Astrocyte (in vitro differentiated cells and primary cell): ENCODE data around the gene PTPA. TPM values are rescaled to one million over a fixed set of nuclear protein-coding genes. Genes with fewer than 3 reads are reported as not detected.

ENCODE experiments used
- DNase-seq: peaks from one replicate; pipeline ENCODE4 v3.0.0-alpha.2; 2010; ENCODE audit warnings: low read depth
- FAIRE-seq: peaks from 2 replicates; lab custom pipeline; 2011; peaks lifted over from hg19 to GRCh38; lab: Jason Lieb, UNC
- H2AFZ ChIP-seq: 2 replicates; pipeline ENCODE4 v1.6.0; 2012; ENCODE audit warnings: low read depth, low read length, inconsistent platforms
- H3K27ac ChIP-seq: 2 replicates; pipeline ENCODE4 v1.5.1; 2011; ENCODE audit warnings: low read depth, low read length, inconsistent platforms
- H3K27me3 ChIP-seq: 2 replicates; pipeline ENCODE4 v1.6.0; 2011; ENCODE audit warnings: low read length, inconsistent platforms; ENCODE audit not compliant: insufficient read depth
- H3K36me3 ChIP-seq: 2 replicates; pipeline ENCODE4 v1.5.1; 2011; ENCODE audit warnings: low read length, inconsistent platforms; ENCODE audit not compliant: insufficient read depth
- H3K4me1 ChIP-seq: 2 replicates; pipeline ENCODE4 v1.5.1; 2011; ENCODE audit warnings: low read length, inconsistent platforms; ENCODE audit not compliant: insufficient read depth
- H3K4me2 ChIP-seq: 2 replicates; pipeline ENCODE4 v1.6.0; 2012; ENCODE audit warnings: low read length, inconsistent platforms
- H3K4me3 ChIP-seq: 2 replicates; pipeline ENCODE4 v1.5.1; 2011; ENCODE audit warnings: low read depth, mild to moderate bottlenecking, low read length, inconsistent platforms; ENCODE audit not compliant: insufficient read depth
- H3K79me2 ChIP-seq: 2 replicates; pipeline ENCODE4 v1.6.0; 2012; ENCODE audit warnings: mild to moderate bottlenecking, low read length, inconsistent platforms; ENCODE audit not compliant: insufficient read depth
- H3K9ac ChIP-seq: 2 replicates; pipeline ENCODE4 v1.6.0; 2012; ENCODE audit warnings: mild to moderate bottlenecking, low read length, inconsistent platforms
- H3K9me3 ChIP-seq: 2 replicates; pipeline ENCODE4 v1.5.1; 2012; ENCODE audit warnings: low read depth, mild to moderate bottlenecking, low read length, inconsistent platforms; ENCODE audit not compliant: insufficient read depth
- H4K20me1 ChIP-seq: 2 replicates; pipeline ENCODE4 v1.6.0; 2012; ENCODE audit warnings: low read length, inconsistent platforms; ENCODE audit not compliant: insufficient read depth
- H3K27ac Mint-ChIP-seq: one replicate; pipeline ENCODE4 v1.8.0; 2021; ENCODE audit warnings: mild to moderate bottlenecking, mixed read lengths; ENCODE audit not compliant: unreplicated experiment
- H3K27me3 Mint-ChIP-seq: one replicate; pipeline ENCODE4 v1.8.0; 2021; ENCODE audit warnings: low read depth, mixed read lengths; ENCODE audit not compliant: unreplicated experiment
- H3K36me3 Mint-ChIP-seq: one replicate; pipeline ENCODE4 v1.8.0; 2021; ENCODE audit warnings: low read depth, mixed read lengths; ENCODE audit not compliant: unreplicated experiment
- H3K4me1 Mint-ChIP-seq: one replicate; pipeline ENCODE4 v1.8.0; 2021; ENCODE audit warnings: low read depth, mixed read lengths; ENCODE audit not compliant: unreplicated experiment
- H3K4me3 Mint-ChIP-seq: one replicate; pipeline ENCODE4 v1.8.0; 2021; ENCODE audit warnings: mild to moderate bottlenecking, moderate library complexity, mixed read lengths; ENCODE audit not compliant: unreplicated experiment
- H3K9me3 Mint-ChIP-seq: one replicate; pipeline ENCODE4 v1.8.0; 2021; ENCODE audit warnings: mild to moderate bottlenecking, mixed read lengths; ENCODE audit not compliant: unreplicated experiment
- EZH2 ChIP-seq: IDR thresholded peaks from 2 replicates; pipeline ENCODE4 v1.6.1; 2012; ENCODE audit warnings: mild to moderate bottlenecking, low read length, inconsistent platforms; ENCODE audit not compliant: insufficient read depth
- total RNA-seq: library from RNA; stranded (reverse); gene quantifications from 2 replicates; pipeline ENCODE4 v1.2.1, GENCODE V29; 2021
- TF ChIP-seq, protein P1 (sequence below): IDR thresholded peaks from 2 replicates; pipeline ENCODE4 v1.5.1; 2011; ENCODE audit warnings: low read depth, mild to moderate bottlenecking, inconsistent platforms, low read length, moderate library complexity; ENCODE audit not compliant: insufficient read depth

PTPA gene
- total RNA-seq, 1 donor from 2014 or later: 122 TPM

DNA sequence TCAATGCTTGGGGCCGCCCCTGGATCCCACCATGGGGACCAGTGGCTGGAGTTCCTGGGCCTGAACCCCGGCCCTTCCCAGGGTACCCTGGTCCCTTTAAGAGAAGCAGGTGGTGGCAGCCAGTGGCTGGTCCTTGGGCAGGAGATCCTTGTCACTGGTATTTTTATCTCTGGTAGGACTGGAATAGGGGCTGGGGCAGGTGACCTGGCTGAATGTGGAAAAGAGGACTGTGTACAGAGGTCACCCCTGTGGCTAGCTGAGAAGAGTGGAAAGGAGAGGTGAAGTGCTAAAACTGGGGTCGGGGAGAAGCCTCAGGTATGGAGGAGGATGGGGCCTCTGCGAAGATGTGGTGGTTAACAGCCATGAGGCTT is 7.6 kb upstream of the PTPA start:
- peaks cover 5% of the 10 kb centered on the region for H3K27me3 Mint-ChIP-seq
- Histone ChIP-seq H3K36me3 (peaks cover 3% of the 10 kb centered on the region), H3K27ac (no peak overlapping the region), H2AFZ (no peak overlapping the region), H3K9me3 (no peaks in the 10 kb centered on the region), H3K4me1 (no peaks in the 10 kb centered on the region), H3K9ac (no peak overlapping the region), H4K20me1 (peaks cover 7% of the 10 kb centered on the region), H3K4me2 (no peak overlapping the region), H3K4me3 (no peak overlapping the region), H3K27me3 (no peaks in the 10 kb centered on the region), H3K79me2 (no peaks in the 10 kb centered on the region)
- no peaks in the 10 kb centered on the region for H3K4me1 Mint-ChIP-seq
- DNase-seq: no peak
- H3K9me3 Mint-ChIP-seq: no peaks in the 10 kb centered on the region
- H3K36me3 Mint-ChIP-seq: peaks cover 17% of the 10 kb centered on the region
- H3K4me3 Mint-ChIP-seq: no peak overlapping the region
- TF ChIP-seq EZH2: no peak
- TF ChIP-seq, protein P1, sequence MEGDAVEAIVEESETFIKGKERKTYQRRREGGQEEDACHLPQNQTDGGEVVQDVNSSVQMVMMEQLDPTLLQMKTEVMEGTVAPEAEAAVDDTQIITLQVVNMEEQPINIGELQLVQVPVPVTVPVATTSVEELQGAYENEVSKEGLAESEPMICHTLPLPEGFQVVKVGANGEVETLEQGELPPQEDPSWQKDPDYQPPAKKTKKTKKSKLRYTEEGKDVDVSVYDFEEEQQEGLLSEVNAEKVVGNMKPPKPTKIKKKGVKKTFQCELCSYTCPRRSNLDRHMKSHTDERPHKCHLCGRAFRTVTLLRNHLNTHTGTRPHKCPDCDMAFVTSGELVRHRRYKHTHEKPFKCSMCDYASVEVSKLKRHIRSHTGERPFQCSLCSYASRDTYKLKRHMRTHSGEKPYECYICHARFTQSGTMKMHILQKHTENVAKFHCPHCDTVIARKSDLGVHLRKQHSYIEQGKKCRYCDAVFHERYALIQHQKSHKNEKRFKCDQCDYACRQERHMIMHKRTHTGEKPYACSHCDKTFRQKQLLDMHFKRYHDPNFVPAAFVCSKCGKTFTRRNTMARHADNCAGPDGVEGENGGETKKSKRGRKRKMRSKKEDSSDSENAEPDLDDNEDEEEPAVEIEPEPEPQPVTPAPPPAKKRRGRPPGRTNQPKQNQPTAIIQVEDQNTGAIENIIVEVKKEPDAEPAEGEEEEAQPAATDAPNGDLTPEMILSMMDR: no peak
- no peak for FAIRE-seq
- no peak overlapping the region for H3K27ac Mint-ChIP-seq

DNA sequence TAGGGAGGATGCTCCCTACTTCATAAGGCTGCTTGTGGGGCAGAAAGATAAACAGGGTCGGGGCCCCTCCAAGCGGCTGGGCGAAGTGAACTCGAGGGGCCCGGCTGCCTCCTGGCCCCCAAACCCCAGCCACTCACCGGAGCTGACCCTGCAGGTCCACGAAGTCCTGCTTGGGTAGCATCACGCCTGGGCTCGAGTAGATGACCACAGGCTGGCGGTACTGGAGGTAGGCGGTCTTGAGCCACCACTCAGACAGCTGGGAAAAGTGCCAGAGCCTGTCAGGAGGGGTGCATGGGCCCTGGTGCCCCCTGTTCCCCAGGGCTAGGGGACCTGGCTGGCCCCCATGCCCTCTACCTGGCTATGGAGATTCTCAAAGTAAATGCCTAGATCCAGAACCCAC is 7.2 kb upstream of the PTPA start:
- no peak overlapping the region for H3K9ac ChIP-seq
- H3K36me3 ChIP-seq: peaks cover 3% of the 10 kb centered on the region
- Mint-ChIP-seq H3K4me1 (no peaks in the 10 kb centered on the region), H3K9me3 (no peaks in the 10 kb centered on the region), H3K27me3 (peaks cover 6% of the 10 kb centered on the region), H3K4me3 (no peak overlapping the region), H3K27ac (no peak overlapping the region), H3K36me3 (peaks cover 17% of the 10 kb centered on the region)
- no peak overlapping the region for H3K4me2 ChIP-seq
- H3K9me3 ChIP-seq: no peaks in the 10 kb centered on the region
- FAIRE-seq: no peak
- TF ChIP-seq, protein P1: no peak
- TF ChIP-seq EZH2: no peak
- H3K4me1 ChIP-seq: no peaks in the 10 kb centered on the region
- no peak overlapping the region for H2AFZ ChIP-seq
- H4K20me1 ChIP-seq: peaks cover 11% of the 10 kb centered on the region
- no peaks in the 10 kb centered on the region for H3K79me2 ChIP-seq
- H3K27me3 ChIP-seq: no peaks in the 10 kb centered on the region
- no peak for DNase-seq
- no peak overlapping the region for H3K4me3 ChIP-seq
- no peak overlapping the region for H3K27ac ChIP-seq

DNA sequence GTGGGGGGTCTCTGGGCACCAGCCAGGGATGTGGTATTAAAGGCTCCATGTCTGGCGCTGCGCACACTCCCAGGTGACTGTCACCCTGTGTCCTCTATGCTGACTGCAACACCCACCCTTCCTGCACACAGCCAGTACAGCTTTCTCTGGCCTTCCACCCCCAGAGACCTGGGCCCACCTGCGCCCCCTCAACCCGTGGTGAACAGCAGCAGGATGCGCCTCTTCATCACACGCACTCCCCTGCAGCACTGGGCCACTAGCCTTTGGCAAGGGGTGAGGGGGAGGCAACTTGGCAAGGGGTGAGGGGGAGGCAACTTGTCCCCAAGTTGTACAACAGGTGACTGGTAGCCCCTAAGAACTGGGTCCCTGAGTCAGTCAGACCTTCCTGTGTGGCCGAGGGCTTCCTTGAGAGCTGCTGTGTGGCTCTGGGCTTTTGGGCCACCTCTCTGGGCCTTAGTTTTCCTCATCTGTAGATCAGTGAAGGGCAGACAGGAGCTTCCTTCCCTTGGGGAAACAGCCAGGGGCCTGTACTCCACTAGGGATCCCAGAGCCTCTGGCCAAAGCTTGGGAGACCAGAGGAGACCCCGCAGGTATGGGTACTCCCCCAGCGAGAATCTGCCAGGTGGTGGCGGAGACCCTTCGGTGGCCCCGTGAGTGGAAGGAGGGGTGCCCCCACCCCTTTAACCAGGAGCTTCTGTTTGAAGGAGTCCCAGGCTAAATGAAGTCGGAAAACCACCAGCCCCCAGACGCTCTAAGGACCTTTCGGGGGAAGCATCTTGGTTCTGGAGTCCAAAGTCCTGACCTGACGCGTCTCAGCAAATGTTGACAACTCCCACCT is 5.1 kb upstream of the PTPA start:
- Histone ChIP-seq H4K20me1 (peaks cover 18% of the 10 kb centered on the region), H3K4me3 (no peak overlapping the region), H3K4me2 (no peak overlapping the region), H3K9ac (no peak overlapping the region), H3K4me1 (peaks cover 8% of the 10 kb centered on the region), H3K36me3 (peaks cover 3% of the 10 kb centered on the region), H3K27ac (no peak overlapping the region), H2AFZ (no peak overlapping the region), H3K9me3 (no peaks in the 10 kb centered on the region), H3K27me3 (no peaks in the 10 kb centered on the region), H3K79me2 (peaks cover 10% of the 10 kb centered on the region)
- Mint-ChIP-seq H3K27ac (no peak overlapping the region), H3K9me3 (no peaks in the 10 kb centered on the region), H3K36me3 (peaks cover 16% of the 10 kb centered on the region), H3K4me3 (no peak overlapping the region), H3K4me1 (no peaks in the 10 kb centered on the region), H3K27me3 (peaks cover 8% of the 10 kb centered on the region)
- no peak for DNase-seq
- no peak for TF ChIP-seq EZH2
- TF ChIP-seq, protein P1: no peak
- no peak for FAIRE-seq
